Measurements from ENCODE around the gene DLGAP4.
"Not testable (repeated sequence)": the region's sequence is repeated elsewhere in the genome, so short reads cannot be mapped to it uniquely, and the experiment has no call there.

The DLGAP4 gene

GRCh38 chr20:36372666-36373065 lies 66.5 kb downstream of the DLGAP4 start:
- DNase-seq (ENCODE audit: extremely low read depth, insufficient read length): no peak
- H3K4me3 ChIP-seq (replicated peaks; ENCODE audit: low read depth, low read length): no peak overlapping the region
- no peaks in the 10 kb centered on the region for H3K36me3 ChIP-seq (ENCODE audit: control insufficient read depth, insufficient read depth, low read length)
- TF ChIP-seq CTCF (IDR thresholded peaks at IDR 0.05; ENCODE audit: insufficient read depth, low read length, poor library complexity, severe bottlenecking): no peak
- H3K27me3 ChIP-seq (replicated peaks; ENCODE audit: control insufficient read depth, insufficient read depth, low read length): peaks cover 3% of the 10 kb centered on the region

GRCh38 chr20:36373089-36373488 lies 67.0 kb downstream of the DLGAP4 start:
- TF ChIP-seq CTCF (IDR thresholded peaks at IDR 0.05; ENCODE audit: insufficient read depth, low read length, poor library complexity, severe bottlenecking): no peak
- Histone ChIP-seq H3K36me3 (ENCODE audit: control insufficient read depth, insufficient read depth, low read length) (no peaks in the 10 kb centered on the region), H3K4me3 (replicated peaks; ENCODE audit: low read depth, low read length) (no peak overlapping the region), H3K27me3 (replicated peaks; ENCODE audit: control insufficient read depth, insufficient read depth, low read length) (peaks cover 3% of the 10 kb centered on the region)
- DNase-seq (ENCODE audit: extremely low read depth, insufficient read length): no peak

- DNase-seq (ENCODE audit: extremely low read depth, insufficient read length): no peak
- H3K27me3 ChIP-seq (replicated peaks; ENCODE audit: control insufficient read depth, insufficient read depth, low read length): peaks cover 3% of the 10 kb centered on the region
- TF ChIP-seq CTCF (IDR thresholded peaks at IDR 0.05; ENCODE audit: insufficient read depth, low read length, poor library complexity, severe bottlenecking): no peak
- H3K36me3 ChIP-seq (ENCODE audit: control insufficient read depth, insufficient read depth, low read length): no peaks in the 10 kb centered on the region
- H3K4me3 ChIP-seq (replicated peaks; ENCODE audit: low read depth, low read length): no peak overlapping the region
Observed at GRCh38 chr20:36374995-36375394, 68.9 kb downstream of the DLGAP4 start.

- DNase-seq (ENCODE audit: extremely low read depth, insufficient read length): no peak
- Histone ChIP-seq H3K36me3 (ENCODE audit: control insufficient read depth, insufficient read depth, low read length) (no peaks in the 10 kb centered on the region), H3K27me3 (replicated peaks; ENCODE audit: control insufficient read depth, insufficient read depth, low read length) (peaks cover 3% of the 10 kb centered on the region), H3K4me3 (replicated peaks; ENCODE audit: low read depth, low read length) (no peak overlapping the region)
- no peak for TF ChIP-seq CTCF (IDR thresholded peaks at IDR 0.05; ENCODE audit: insufficient read depth, low read length, poor library complexity, severe bottlenecking)
Observed at GRCh38 chr20:36377348-36378326, 71.5 kb downstream of the DLGAP4 start.

- no peak for DNase-seq (ENCODE audit: extremely low read depth, insufficient read length)
- Histone ChIP-seq H3K36me3 (ENCODE audit: control insufficient read depth, insufficient read depth, low read length) (no peaks in the 10 kb centered on the region), H3K4me3 (replicated peaks; ENCODE audit: low read depth, low read length) (no peak overlapping the region), H3K27me3 (replicated peaks; ENCODE audit: control insufficient read depth, insufficient read depth, low read length) (peaks cover 3% of the 10 kb centered on the region)
- TF ChIP-seq CTCF (IDR thresholded peaks at IDR 0.05; ENCODE audit: insufficient read depth, low read length, poor library complexity, severe bottlenecking): no peak
Observed at GRCh38 chr20:36378686-36379085, 72.5 kb downstream of the DLGAP4 start.

GRCh38 chr20:36379914-36380313 lies 73.8 kb downstream of the DLGAP4 start:
- not testable (repeated sequence) for H3K4me3 ChIP-seq (replicated peaks; ENCODE audit: low read depth, low read length); H3K27me3 ChIP-seq (replicated peaks; ENCODE audit: control insufficient read depth, insufficient read depth, low read length); H3K36me3 ChIP-seq (ENCODE audit: control insufficient read depth, insufficient read depth, low read length); DNase-seq (ENCODE audit: extremely low read depth, insufficient read length)
